NCI-H2171 (cell line): Measurements from ENCODE around the gene IL17B.

ENCODE experiments used
- DNase-seq: peaks from one replicate; lab custom pipeline; 2025; lab: John Stamatoyannopoulos, UW

The IL17B gene

DNA sequence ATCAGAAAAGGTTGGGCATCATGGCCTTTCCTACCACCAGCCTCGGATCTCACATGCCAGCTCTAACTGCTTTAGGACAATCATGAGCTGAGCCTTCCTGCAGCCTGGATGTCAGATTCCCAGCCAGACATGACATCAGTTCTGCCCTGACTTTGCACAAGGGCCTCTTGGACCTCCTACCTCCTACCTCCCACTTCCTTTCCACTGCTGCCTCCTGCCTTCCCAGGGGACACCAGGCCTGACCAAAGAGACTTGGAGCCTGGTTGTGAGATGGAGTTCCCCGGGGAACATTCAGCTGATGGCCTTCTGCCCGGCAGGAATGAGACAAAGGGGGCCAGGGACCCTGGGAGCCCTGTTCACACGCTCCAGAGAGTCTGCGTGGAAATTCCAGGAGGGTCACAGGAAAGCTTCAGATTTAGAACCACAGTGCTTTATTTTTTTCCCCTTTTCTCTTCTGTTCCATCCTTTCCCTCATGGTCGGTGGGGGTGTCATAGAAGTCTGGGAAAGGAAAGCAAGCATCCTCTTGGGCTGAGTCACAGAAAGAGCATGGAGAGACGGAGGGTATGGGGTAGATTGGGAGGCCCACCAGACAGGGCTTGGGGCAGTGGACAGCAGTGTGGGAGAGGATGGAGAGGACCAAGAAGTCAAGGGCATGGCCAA is 35.4 kb upstream of the IL17B start:
- no peak for DNase-seq

DNA sequence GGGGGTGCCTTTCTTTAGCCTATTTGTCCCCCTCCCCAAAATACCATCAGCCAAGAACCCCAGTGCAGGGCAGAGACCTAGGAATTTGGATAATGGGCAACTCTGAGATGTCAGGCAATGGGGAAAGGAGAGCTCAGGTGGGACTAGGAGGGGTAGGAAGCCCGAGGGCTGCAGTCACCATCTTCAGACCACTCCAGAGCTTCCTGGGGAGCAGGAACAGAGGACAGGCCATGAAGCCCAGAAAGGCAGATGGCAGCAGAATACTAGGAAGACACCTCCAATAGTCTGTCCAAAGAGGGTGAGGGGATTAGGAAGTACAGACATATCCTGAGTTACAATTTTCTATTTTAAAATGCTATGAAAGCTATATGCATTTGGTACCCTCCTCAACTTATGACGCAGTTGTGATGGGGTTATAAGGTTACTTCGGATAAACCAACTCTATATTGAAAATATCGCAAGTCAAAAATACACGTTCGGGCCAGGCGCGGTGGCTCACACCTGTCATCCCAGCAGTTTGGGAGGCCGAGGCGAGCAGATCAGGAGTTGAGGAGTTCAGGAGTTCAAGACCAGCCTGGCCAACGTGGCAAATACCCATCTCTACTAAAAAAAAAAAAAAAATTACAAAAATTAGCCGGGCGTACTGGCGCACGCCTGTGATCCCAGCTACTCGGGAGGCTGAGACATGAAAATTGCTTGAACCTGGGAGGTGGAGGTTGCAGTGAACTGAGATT is 34.6 kb upstream of the IL17B start:
- DNase-seq: no peak

DNA sequence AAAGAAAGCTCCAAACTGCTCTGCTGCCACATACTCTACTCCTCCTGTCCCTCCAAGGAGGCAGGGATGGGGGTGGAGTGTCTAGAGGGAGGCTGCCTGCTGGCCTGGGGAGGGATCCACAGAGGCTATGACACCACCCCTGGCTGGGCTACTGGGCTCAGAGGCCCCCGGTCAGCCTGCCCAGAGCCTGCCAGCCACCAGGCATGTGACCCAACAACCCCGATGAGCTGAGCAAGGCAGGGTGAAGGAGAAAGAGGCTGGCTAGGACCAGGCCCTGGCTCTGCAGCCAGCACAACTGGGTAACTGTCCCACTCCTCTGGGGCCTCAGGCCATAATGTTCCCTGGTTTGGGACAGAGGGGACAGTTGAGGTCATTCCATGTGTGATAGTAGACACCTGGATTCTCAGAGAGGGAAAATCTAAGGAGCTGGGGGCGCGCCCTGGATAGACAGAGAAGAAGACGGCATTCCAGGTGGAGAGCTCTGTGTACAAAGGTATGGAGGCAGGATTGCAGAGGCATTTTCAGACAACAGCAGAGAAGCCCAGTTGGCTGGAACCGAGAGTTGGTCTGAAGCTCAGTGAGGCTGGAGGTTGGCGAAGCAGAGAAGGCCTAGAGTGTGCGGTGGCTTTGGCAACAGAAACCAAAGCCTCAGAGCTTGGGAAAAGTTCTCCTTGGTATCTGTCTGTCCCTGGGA is 33.8 kb upstream of the IL17B start:
- no peak for DNase-seq

DNA sequence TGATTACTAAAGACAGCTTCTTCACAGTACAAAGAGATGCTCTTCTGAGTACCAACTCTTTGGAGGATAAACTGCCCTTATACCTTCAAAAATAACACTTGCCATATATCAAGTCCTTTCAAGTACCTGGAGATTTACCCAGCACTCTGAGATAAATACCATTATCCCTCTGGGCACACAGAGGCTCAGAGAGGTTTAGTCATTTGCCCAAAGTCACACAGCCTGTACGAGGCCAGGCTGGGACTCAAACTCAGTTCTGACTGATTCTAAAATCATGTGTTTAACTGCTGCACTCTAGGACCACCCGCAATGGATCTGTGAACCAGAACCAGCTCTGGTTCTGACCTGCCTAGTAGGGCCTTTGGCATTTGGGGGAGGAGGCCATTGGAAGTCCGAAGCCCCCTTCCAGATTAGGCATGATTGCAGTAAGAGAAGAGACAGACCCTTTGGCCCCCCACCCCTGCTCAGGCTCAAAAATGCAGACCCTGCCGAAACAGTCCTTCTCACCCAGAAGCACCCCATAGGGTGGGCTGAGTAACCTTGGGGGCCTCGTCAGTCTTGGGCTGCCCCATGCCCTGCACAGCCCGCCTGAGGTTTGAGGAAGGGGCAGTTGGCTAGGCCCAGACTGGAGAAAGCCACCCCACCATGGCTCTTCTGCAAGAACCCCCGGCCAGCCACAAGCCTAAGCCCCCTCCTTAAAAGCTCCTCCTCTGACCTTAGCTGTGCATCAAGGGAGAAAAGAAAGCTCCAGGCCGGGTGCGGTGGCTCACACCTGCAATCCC is 32.8 kb upstream of the IL17B start:
- no peak for DNase-seq

DNA sequence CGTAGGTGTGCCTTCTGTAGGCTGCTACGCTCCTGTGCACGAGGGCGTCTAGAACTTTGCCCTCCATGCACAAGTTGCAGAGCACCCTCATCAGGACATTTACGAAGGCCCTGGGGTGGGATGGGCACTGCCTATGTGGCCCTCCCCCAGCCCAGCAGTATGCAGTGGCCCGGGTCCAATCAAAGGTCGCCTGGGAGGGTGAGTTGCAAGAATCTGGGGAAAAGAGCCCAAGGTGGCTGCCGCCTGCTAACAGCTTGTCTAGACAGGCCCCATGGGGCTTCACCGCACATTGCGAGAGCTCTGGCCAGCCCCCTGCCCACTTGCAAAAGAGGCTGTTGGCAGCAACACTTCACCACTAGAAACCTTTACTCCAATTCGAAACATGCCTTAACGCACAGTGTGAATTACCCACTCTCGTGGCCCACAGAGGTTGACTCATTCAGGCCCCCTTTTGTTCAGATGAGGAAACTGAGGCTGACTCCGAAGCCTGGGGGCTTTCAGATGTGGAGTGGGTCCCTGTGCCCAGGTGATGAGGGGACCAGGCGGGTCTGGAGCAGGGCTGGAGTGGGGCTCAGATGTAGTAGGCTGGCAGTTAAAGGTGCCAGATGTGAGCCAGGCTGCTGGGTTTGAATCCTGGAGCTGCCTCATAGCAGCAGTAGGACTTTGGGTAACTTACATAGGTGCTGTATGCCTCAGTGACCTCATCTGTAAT is 31.8 kb upstream of the IL17B start:
- DNase-seq: no peak

DNA sequence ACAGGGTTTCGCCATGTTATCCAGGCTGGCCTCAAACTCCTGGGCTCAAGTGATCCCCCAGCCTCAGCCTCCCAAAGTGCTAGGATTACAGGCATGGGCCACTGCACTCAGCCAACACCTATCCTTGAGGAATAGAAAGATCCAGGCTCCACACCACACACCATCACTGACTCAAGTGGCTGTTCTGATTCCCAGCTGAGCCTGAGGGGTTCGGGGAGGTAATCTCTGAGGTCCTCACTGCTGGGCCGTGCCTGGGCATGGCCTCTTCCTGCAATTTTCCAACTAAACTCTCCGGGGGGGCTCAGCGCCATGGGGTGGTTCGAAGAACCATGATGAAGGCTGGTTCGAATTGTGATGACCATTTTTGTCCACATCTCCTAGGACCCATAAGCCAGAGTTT is 31.0 kb upstream of the IL17B start:
- no peak for DNase-seq

DNA sequence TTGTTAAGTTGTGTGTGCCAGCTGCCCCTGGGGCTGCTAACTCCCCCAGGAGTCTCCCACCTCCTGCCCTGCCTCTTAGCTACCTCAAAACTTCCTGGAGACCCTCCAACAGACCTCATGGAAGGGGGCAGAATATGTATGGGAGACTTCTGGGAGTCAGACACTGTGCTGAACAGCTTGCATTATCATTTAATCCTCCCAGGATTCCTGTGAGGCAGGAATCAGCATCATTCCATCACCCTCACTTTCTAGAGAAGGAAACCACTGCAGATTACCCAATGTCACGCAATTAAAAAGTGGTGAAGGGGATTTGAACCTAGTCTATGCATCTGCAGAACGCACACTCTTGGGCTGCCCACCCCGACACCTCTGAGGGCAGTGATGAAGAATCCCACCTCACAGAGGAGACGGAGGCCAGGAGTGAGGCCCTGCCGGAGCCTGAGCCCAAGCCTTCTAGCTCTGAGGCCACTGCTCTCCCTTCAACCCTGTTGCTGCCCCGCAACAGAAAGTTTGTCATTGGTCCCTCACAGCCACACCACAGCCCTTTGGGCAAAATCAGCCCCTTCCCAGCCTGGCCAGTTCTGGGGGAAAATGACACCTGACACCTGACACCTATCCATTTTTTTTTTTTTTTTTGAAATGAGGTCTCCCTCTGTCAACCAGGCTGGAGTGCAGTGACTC is 30.3 kb upstream of the IL17B start:
- DNase-seq: no peak

DNA sequence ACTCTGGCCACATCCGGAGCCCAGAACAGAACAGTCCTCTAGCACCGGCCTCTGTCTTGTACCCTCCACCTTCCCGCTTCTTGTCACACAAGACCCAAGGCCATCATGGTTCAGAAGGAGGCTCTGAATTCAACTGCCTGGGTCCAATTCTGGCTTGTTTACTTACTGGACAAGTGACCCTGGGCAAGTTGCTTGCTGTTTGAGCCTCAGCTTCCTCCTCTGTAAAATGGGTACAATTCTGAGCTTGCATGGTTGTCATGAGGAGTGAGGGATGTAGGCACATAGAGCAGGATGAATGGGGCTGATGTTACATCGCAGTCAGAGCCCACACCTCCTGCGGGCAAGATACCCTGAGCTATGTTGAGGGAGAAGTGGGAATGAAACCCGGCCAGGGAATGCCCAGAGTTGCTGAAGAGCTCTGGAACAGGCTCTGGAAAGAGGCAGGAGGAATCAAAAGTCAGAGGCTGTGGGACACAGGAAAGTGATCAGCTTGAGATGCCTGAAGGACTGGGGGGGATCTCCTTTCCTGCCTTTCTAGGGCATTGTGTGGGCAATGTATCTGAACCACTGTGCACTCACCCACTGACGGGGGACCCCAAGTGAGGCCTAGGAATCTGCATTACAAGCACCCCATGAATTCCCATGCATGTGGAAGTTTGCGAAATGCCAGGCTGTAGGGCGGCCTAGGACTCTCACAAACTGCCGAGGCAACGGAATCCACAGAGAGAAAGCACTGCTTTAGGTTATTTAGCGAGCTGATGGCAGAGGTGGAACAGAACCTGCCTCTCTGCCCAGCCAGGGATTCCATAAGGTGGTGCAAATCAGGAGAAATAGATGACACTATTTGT is 29.4 kb upstream of the IL17B start:
- DNase-seq: no peak

DNA sequence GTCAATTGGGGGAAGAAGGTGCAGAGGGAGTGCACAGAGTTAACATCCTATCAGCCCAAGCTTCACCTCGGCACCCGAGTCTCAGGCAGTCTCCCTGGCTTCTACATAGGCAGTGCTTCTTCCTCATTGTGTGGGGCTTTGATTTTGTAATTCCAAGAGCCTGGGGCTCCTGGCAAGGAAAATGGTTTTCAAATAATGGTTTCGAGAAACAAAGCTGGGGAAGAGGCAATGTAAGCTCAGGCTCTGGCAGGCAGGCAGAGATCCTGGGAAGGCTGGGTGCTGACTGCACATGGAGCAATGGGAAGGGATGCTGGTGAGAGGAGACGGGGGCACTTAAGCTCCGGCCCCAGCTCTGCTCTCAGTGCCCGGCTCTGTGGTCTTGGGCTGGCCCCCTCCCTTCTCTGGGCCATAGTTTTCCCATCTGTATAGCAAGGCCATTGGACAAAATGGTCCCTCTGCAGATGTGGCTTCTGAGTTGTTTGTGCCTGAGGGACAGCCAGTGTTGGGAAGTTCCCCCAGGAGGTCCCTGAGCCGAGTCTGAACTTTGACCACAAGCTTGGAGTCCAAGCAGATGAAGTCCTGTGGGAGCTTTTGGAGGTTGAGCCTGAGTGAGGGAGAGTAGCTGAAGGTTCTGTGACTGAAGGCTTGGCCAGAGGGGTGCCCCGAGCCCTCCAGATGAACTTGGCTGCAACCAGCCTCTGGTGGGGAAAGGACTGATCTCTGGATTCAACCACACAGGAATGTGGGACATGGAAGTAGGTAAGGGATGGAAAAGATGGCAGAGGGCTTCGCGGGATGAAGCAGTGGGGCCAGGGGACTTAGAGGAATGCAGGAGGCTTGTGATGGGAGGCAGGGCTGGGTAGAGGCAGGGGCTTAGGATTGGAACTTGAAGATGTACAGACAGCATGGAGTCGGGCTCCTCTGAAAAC is 28.5 kb upstream of the IL17B start:
- no peak for DNase-seq

DNA sequence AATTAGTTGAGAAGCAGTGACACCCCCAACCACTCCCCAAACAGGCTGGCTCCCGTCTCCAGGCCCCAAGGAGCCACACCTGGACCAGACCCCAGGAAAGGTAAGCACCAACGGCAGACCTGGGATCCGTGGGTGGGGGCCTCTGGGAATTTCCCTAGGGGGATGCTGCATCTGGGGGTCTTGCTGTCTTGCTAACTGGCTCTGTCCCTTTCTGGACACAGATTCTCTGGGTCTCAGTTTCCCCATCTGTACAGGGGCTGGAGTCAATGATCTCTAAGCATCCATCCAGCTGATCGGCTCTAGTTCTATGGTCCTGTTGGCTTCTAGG is 27.9 kb upstream of the IL17B start:
- no peak for DNase-seq

DNA sequence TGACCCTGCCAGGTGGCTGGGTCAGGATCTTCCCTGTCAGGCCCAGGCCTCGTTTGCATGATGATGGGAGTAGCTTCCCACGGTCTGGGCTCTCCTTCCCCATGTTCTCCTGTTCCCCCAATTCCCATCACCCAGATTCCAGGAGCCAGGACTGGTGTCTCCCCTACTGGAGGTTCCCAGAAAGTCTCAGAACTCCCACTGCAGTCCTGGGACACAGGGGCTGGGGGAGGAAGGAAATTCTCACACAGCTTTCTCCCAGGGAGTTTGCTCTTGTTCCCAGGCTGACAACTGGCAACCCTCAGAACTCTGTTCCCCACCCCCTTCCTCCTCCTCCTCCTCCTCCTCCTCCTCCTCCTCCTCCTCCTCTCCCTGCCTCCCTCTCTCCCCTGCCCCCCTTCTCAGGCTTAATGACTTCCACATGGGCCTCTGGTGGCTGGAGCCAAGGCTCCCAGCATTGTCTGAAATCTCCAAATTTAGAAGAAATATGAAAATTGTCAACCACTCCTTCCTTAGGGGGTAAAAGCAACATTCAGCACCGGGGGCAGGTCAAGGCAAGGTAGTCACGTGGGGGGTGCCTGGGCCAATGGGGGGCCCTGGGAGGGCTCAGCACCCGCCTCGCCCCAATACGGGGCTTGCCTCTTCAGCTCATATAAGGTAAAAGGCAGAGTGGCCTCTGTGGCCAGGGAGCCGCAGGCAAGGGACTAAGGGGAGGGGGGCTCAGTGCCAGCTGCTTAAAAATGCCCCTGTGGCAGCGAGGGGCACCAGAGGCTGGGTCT is 27.3 kb upstream of the IL17B start:
- DNase-seq: no peak

DNA sequence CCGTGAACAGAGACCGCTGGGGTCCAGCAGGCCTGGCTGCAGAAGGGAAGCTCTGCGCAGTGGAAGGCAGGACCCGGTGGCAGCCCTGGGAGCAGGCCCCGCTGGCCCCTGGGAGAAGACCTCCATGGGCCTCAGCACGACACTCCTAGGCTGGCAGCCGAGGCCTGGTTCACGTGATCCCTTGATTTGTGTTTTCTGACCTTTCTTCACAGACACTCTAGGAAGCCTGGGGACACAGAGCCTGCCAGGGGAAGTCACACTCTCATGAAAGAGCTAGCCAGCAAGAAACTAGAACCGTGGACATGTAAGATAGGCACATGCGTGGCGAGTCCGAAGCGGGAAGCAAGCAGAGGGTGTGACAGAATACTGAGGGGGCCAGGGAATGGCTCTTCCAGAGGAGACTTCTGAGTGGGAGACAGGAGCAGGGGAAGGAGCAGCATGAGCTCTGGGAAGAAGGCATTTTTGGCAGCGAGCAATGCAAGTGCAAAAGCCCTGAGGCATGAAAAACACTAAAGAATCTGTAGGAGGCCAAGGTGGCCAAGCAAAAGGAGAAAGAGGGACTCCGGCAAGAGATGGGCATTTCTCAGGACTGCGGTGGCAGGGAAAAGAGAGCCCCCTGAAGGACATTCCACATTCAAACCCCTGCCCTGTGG is 26.6 kb upstream of the IL17B start:
- no peak for DNase-seq

DNA sequence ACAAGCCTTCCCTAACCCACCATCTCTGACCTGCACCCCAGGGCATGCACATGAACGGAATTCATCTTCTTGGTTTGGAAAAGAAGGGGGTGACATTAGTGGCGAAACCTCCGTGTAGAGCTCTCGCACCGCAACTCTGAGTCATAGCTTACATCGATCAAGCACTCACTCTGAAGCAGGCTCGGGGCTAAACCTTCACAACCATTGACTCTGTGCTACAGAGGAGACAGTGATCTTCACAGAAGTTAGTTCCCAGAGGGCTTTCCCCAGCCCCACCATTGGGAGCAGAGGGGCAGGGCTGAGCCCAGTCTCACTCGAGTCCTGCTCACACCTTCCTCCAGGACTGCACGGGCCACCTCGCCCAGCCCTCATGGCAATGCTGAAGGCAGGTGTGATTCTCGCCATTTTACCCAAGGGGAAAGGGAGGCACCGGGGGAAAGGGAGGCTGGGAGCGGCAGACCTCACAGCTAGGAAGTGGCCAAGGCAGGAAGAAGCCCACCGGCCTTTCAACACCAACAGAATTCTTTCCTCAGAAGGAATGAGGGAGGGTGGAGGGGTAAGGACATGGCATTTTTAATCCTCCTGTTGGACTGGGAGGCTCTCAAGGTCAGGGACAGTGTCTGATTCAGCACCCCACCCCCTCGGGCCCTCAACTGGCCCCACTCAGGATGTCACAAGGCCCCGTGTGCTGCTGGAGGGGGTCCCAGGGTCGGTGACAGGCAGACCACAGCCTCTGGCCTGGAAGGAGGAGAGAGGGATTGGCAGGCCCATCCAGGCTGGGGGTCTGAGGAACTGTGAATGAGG is 25.9 kb upstream of the IL17B start:
- DNase-seq: no peak

DNA sequence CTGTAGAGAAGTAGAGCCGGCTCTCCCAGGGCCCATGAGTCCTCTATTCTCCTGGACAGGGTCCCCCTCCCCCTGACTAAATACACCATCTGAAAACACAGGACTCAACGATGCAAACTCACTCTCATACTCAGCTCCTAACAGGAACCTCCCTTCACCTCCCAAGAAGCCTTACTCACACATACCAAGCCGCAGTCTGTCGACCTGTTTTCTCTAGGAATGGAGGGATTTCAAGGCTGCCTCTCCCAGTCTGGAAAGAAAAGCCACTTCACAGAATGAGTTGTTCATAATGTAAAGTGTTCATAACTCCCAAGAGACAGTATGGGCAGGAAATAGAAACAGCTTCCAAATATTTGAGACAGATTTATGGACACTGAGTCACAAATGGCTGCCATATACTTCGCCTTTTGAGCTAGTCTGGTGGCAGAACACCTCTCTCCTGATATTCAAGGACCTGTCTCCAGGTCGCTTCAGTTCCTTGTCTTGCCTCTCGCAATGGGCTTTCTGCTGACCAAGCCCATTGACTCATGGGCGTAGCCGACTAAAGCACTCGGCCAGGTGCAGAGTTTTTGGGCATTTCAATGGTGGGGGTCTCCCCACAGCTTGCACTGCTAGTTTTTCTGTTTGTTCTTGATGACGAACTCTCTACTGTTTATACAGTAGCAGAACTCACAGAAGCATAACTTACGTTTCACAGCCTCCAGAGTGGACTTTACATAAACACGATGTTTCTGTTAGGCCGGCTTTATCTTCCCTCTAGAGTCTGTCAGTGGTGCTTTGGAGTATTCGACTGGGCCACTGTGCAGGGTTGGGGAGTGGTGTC is 25.0 kb upstream of the IL17B start:
- no peak for DNase-seq

DNA sequence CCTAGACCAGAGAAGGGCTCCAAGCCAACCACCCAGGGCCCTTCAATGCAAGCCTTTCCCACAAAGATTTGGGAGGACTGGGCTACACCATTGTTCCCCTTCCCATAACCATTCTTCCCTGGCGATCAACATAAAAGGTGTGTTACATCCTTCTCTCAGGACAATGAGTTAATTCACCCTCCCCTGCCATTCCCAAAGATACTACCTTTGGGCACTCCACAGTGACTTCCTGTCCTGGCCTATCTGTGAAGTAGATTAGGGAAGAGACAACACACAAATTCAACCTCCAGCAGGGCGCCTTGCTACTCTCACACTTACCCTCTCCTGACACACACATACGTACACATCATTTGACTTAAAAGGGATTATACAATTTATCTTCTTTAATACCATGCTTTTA is 23.2 kb upstream of the IL17B start:
- DNase-seq: no peak

DNA sequence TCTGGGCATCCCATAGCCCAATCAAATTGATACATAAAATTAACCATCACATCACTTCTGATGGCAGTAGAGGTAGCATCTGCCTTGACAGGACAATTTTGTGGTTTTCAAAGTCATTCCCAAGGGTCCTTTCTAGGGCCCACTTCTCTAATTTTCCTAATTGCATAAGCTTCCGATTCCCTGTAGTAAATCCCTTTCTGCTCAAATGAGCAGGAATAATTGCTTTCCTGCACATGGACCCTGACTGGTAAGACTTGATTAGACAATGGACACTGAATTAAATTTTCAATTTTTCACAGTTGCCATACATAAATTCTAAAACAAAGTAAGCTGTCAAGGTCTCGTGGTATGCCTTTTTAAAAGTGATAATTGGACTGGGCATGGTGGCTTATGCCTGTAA is 22.0 kb upstream of the IL17B start:
- no peak for DNase-seq
